ENCODE results near the gene BCAR3. TPM values are rescaled to one million over a fixed set of nuclear protein-coding genes. Genes with fewer than 3 reads are reported as not detected.
"Not testable (repeated sequence)": the region's sequence is repeated elsewhere in the genome, so short reads cannot be mapped to it uniquely, and the experiment has no call there.

BCAR3 gene
- total RNA-seq, 2 experiments from 2014 or later: 0.46 to 0.54 TPM

- no peak for DNase-seq
- Mint-ChIP-seq H3K36me3 (ENCODE audit: low read depth) (no peaks in the 10 kb centered on the region), H3K9me3 (ENCODE audit: low read depth) (no peaks in the 10 kb centered on the region), H3K4me3 (no peak overlapping the region), H3K27me3 (peaks cover 6% of the 10 kb centered on the region), H3K4me1 (no peaks in the 10 kb centered on the region), H3K27ac (no peak overlapping the region)
- ATAC-seq: no peak
- intact Hi-C loops (cut with DNase I, micrococcal nuclease): no loop called here
- ChIA-PET CTCF (interaction anchor here (0.6 to 0.7 kb wide), 4 partner anchors 12 to 178 kb away, joined by 3 to 4 read pairs (median 3); no protein-coding TSS in a partner anchor), POLR2A (no interaction called here)
These were observed 14.0 kb downstream of the BCAR3 start for GRCh38 chr1:93667642-93668041.

GRCh38 chr1:93666613-93667384, 14.8 kb downstream of the BCAR3 start:
- DNase-seq (no peak), ATAC-seq (no peak)
- Mint-ChIP-seq H3K4me1 (no peaks in the 10 kb centered on the region), H3K9me3 (ENCODE audit: low read depth) (no peaks in the 10 kb centered on the region), H3K27ac (no peak overlapping the region), H3K36me3 (ENCODE audit: low read depth) (no peaks in the 10 kb centered on the region), H3K27me3 (peaks cover 6% of the 10 kb centered on the region), H3K4me3 (no peak overlapping the region)
- intact Hi-C loops (cut with DNase I, micrococcal nuclease): no loop called here
- CTCF ChIA-PET: interaction anchor here (0.7 to 1.3 kb wide), 3 partner anchors 12 to 179 kb away, joined by 3 to 4 read pairs (median 3); no protein-coding TSS in a partner anchor
- POLR2A ChIA-PET: no interaction called here

GRCh38 chr1:93665015-93665414, 16.6 kb downstream of the BCAR3 start:
- no peaks in the 10 kb centered on the region for H3K9me3 Mint-ChIP-seq (ENCODE audit: low read depth)
- intact Hi-C loops (cut with DNase I, micrococcal nuclease): no loop called here
- no peak for DNase-seq
- no peaks in the 10 kb centered on the region for H3K4me1 Mint-ChIP-seq
- peaks cover 6% of the 10 kb centered on the region for H3K27me3 Mint-ChIP-seq
- POLR2A ChIA-PET: no interaction called here
- ATAC-seq: no peak
- H3K36me3 Mint-ChIP-seq (ENCODE audit: low read depth): no peaks in the 10 kb centered on the region
- no peak overlapping the region for H3K27ac Mint-ChIP-seq
- CTCF ChIA-PET: interaction anchor here (0.6 to 0.7 kb wide), 2 partner anchors 101 to 237 kb away, joined by 3 read pairs; no protein-coding TSS in a partner anchor
- H3K4me3 Mint-ChIP-seq: no peak overlapping the region

GRCh38 chr1:93663208-93663614, 18.4 kb downstream of the BCAR3 start:
- Mint-ChIP-seq H3K36me3 (ENCODE audit: low read depth) (no peaks in the 10 kb centered on the region), H3K27ac (no peak overlapping the region), H3K4me3 (no peak overlapping the region), H3K27me3 (peaks cover 6% of the 10 kb centered on the region), H3K9me3 (ENCODE audit: low read depth) (no peaks in the 10 kb centered on the region), H3K4me1 (peaks cover 2% of the 10 kb centered on the region)
- intact Hi-C loops (cut with DNase I, micrococcal nuclease): no loop called here
- no peak for ATAC-seq
- DNase-seq: no peak
- CTCF ChIA-PET: interaction anchor here (0.6 to 1.6 kb wide), 4 partner anchors 17 to 181 kb away, joined by 3 to 6 read pairs (median 4); no protein-coding TSS in a partner anchor
- POLR2A ChIA-PET: no interaction called here

GRCh38 chr1:93662481-93663207, 19.0 kb downstream of the BCAR3 start:
- no peak overlapping the region for H3K27ac Mint-ChIP-seq
- POLR2A ChIA-PET: no interaction called here

GRCh38 chr1:93661829-93662474, 19.7 kb downstream of the BCAR3 start:
- Mint-ChIP-seq H3K27ac (no peak overlapping the region), H3K36me3 (ENCODE audit: low read depth) (no peaks in the 10 kb centered on the region), H3K4me3 (no peak overlapping the region), H3K4me1 (peaks cover 3% of the 10 kb centered on the region), H3K27me3 (peaks cover 6% of the 10 kb centered on the region), H3K9me3 (ENCODE audit: low read depth) (no peaks in the 10 kb centered on the region)
- ChIA-PET POLR2A (interaction anchor here (0.6 kb wide), 1 partner anchor 13 kb away, joined by 5 read pairs; no protein-coding TSS in a partner anchor), CTCF (interaction anchor here (0.6 to 1.6 kb wide), 6 partner anchors 10 to 152 kb away, joined by 3 to 6 read pairs (median 3); no protein-coding TSS in a partner anchor)
- ATAC-seq (no peak), DNase-seq (no peak)
- intact Hi-C loops (cut with DNase I, micrococcal nuclease): no loop called here

More at GRCh38 chr1:93662481-93663207, 19.0 kb downstream of the BCAR3 start:
- no peak for ATAC-seq
- CTCF ChIA-PET: interaction anchor here (0.6 to 1.6 kb wide), 8 partner anchors 9 to 181 kb away, joined by 3 to 6 read pairs (median 3); no protein-coding TSS in a partner anchor
- no peak overlapping the region for H3K4me3 Mint-ChIP-seq
- H3K4me1 Mint-ChIP-seq: peaks cover 3% of the 10 kb centered on the region
- H3K36me3 Mint-ChIP-seq (ENCODE audit: low read depth): no peaks in the 10 kb centered on the region
- DNase-seq: no peak
- H3K9me3 Mint-ChIP-seq (ENCODE audit: low read depth): no peaks in the 10 kb centered on the region
- H3K27me3 Mint-ChIP-seq: peaks cover 6% of the 10 kb centered on the region
- intact Hi-C loops (cut with DNase I, micrococcal nuclease): no loop called here

GRCh38 chr1:93661341-93661740, 20.3 kb downstream of the BCAR3 start:
- H3K36me3 Mint-ChIP-seq (ENCODE audit: low read depth); H3K9me3 Mint-ChIP-seq (ENCODE audit: low read depth); ATAC-seq; CTCF ChIA-PET; DNase-seq; H3K4me3 Mint-ChIP-seq; H3K27me3 Mint-ChIP-seq; intact Hi-C loops (cut with DNase I, micrococcal nuclease); H3K27ac Mint-ChIP-seq; H3K4me1 Mint-ChIP-seq: not testable (repeated sequence)
- POLR2A ChIA-PET: interaction anchor here (0.6 kb wide), 1 partner anchor 12 kb away, joined by 5 read pairs; no protein-coding TSS in a partner anchor

GRCh38 chr1:93659822-93660503, 21.7 kb downstream of the BCAR3 start:
- DNase-seq (no peak), ATAC-seq (no peak)
- Mint-ChIP-seq H3K36me3 (ENCODE audit: low read depth) (no peaks in the 10 kb centered on the region), H3K4me1 (peaks cover 5% of the 10 kb centered on the region), H3K27ac (no peak overlapping the region), H3K9me3 (ENCODE audit: low read depth) (no peaks in the 10 kb centered on the region), H3K4me3 (no peak overlapping the region), H3K27me3 (peaks cover 1% of the 10 kb centered on the region)
- ChIA-PET CTCF (interaction anchor here (1.0 kb wide), 2 partner anchors 31 to 184 kb away, joined by 3 read pairs; no protein-coding TSS in a partner anchor), POLR2A (no interaction called here)
- intact Hi-C loops (cut with DNase I, micrococcal nuclease): no loop called here

- no peaks in the 10 kb centered on the region for H3K36me3 Mint-ChIP-seq (ENCODE audit: low read depth)
- DNase-seq: no peak
- H3K4me1 Mint-ChIP-seq: peaks cover 5% of the 10 kb centered on the region
- no peak overlapping the region for H3K27ac Mint-ChIP-seq
- ATAC-seq: peak; percentile 70
- H3K4me3 Mint-ChIP-seq: no peak overlapping the region
- peaks cover 1% of the 10 kb centered on the region for H3K27me3 Mint-ChIP-seq
- CTCF ChIA-PET: interaction anchor here (0.7 to 1.3 kb wide), 2 partner anchors 13 to 71 kb away, joined by 3 to 4 read pairs; no protein-coding TSS in a partner anchor
- POLR2A ChIA-PET: no interaction called here
- H3K9me3 Mint-ChIP-seq (ENCODE audit: low read depth): no peaks in the 10 kb centered on the region
- intact Hi-C loops (cut with DNase I, micrococcal nuclease): no loop called here
These were observed 23.4 kb downstream of the BCAR3 start for GRCh38 chr1:93658188-93658587.

- CTCF ChIA-PET: no interaction called here
These were observed 25.1 kb downstream of the BCAR3 start for GRCh38 chr1:93656491-93656890.

GRCh38 chr1:93653656-93654055, 28.0 kb downstream of the BCAR3 start:
- ChIA-PET CTCF (interaction anchor here (0.6 to 1.2 kb wide), 4 partner anchors 24 to 320 kb away, joined by 3 to 5 read pairs (median 3); no protein-coding TSS in a partner anchor), POLR2A (no interaction called here)
- intact Hi-C loops (cut with DNase I, micrococcal nuclease): no loop called here
- H3K4me1 Mint-ChIP-seq: peaks cover 5% of the 10 kb centered on the region
- H3K27ac Mint-ChIP-seq: no peak overlapping the region
- DNase-seq (no peak), ATAC-seq (no peak)
- H3K4me3 Mint-ChIP-seq: no peak overlapping the region
- no peaks in the 10 kb centered on the region for H3K36me3 Mint-ChIP-seq (ENCODE audit: low read depth)
- no peaks in the 10 kb centered on the region for H3K27me3 Mint-ChIP-seq
- no peaks in the 10 kb centered on the region for H3K9me3 Mint-ChIP-seq (ENCODE audit: low read depth)

More at GRCh38 chr1:93656491-93656890, 25.1 kb downstream of the BCAR3 start:
- no peak overlapping the region for H3K4me3 Mint-ChIP-seq
- DNase-seq (no peak), ATAC-seq (no peak)
- H3K27me3 Mint-ChIP-seq: no peaks in the 10 kb centered on the region
- no peaks in the 10 kb centered on the region for H3K9me3 Mint-ChIP-seq (ENCODE audit: low read depth)
- no peak overlapping the region for H3K27ac Mint-ChIP-seq
- H3K36me3 Mint-ChIP-seq (ENCODE audit: low read depth): no peaks in the 10 kb centered on the region
- intact Hi-C loops (cut with DNase I, micrococcal nuclease): no loop called here
- POLR2A ChIA-PET: no interaction called here
- H3K4me1 Mint-ChIP-seq: peaks cover 5% of the 10 kb centered on the region

All from activated CD4-positive, alpha-beta T cell treated with anti-CD3 and anti-CD28 coated beads for 36 hours (primary cell).